GM21825 (cell line): ENCODE data around the gene LINGO3.

Source experiments
- ATAC-seq: cut with Tn5 transposase; IDR thresholded peaks from one replicate; pipeline ENCODE4 v1.9.1; 2021; ENCODE audit warnings: mild to moderate bottlenecking, moderate library complexity; ENCODE audit not compliant: unreplicated experiment

The LINGO3 gene

GRCh38 chr19:2327773-2328400, 19.9 kb upstream of the LINGO3 start:
- ATAC-seq = no peak

GRCh38 chr19:2326699-2327360, 18.9 kb upstream of the LINGO3 start:
- ATAC-seq = no peak

DNA sequence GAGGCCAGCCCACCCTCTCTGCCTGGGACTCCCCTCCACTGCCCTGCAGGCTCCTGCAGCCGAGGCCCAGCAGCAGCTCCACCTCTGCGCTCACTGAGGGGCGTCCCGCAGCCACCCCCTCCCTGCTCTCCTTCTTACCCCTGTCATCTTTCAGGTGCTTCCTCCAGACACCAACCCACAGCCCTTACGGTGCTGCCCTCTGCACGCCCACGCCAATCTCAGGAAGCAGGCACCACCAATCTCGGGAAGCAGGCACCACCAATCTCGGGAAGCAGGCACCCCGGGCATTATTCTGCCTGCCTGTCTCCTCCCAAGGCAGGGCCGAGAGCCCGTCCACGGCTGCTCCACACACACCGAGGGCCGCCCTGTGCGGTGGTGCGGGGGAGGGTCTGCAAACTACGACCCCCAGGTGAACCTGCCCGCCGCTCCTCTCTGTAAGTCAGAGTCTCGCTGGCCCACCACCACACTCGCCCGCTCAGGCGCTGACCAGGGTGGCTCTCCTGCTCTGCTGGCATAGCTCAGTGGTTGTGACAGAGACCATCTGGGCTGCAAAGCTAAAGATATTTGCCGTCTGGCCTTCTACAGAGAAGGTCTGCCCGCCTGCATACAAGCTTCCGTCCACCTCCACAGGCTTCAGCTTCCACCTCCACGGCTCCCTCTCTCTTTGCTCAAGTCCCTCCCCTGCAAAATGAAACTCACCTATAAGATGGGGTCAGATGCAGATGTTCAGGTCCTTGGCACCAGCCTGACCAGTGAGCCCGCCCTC, 17.5 kb upstream of the LINGO3 start:
- no peak for ATAC-seq

DNA sequence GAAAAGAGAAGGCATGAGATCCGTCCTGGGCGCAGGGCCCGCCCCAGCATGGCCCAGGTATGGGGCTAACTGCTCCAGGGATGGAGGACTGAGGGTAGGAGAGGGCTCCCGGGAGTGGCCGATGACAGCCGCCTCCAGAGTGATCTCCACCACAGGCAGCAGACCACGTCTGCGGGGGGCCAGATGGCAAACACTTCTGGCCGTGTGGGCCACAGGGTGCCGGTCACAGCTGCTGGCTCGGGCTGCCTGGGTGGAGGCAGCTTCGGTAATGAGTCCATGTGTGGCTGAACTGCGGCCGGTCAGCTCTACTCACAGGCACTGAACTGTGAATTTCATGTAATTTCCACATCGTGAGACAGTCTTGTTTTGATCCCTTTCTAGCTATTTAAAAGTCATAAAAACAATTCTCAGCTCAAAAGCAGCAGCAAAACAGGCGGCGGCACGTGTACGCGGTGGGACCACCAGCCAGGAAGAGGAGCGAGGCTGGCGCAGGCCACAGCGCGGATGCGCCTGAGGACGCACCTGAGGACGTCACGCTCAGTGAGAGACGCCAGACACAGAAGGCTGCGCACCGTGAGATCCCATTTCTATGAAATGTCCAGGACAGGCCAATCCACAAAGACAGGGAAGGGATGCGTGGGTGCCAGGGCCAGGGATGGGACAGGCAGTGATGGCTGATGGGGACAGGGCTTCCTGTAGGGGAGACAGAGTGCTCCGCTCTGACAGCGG, 16.4 kb upstream of the LINGO3 start:
- no peak for ATAC-seq

DNA sequence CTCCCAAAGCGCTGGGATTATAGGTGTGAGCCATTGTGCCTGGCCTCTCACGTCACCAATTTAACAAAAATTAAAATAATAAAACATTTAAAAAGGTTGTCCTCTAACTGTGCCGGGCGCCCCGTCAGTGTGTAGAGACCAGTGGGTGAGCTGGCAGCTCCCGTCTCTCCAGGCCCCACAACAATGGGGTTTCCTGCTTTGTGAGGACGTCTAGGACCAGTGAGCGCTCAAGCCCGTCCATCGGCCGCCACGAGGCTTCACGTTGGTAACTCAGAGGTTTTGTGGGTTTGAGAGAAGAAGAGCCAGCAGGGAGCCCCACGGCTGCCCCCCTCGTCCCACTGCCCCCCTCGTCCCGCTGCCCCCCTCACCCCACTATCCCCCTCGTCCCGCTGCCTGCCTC, 15.8 kb upstream of the LINGO3 start:
- ATAC-seq = no peak

DNA sequence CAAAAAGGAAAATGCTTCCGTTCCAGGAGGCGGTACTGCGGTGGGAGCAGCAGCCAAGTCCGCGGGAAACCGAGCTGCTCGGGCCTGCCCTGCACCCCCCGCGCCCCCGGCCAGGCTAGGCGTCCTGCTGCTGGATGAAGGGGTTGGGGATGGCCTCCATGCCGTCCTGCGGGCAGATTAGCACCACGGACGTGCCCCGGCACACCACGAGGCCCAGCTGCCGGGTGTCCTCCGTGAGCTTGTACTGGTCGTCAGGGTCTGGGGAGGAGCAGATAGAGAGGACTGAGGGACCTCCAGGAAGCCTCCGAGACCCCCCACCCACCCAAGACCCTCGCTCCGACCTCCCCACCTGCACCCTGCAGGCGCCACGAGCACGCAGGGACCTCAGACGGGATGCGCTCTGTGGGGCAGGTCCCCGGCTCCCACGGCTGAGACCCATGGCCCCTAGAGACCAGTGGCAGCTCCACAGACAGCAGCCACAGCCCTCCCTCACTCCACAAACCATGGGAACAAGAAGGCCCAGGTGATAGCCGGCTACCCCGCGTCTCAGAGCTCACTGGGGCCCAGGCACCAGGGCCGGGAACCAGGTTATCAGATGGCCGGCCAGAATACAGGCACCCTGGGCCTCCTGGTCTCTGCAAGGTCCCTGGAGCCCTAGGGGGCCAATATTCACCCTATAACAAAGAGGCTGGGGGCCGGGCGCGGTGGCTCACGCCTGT, 13.8 kb upstream of the LINGO3 start:
- ATAC-seq = no peak

- no peak for ATAC-seq
Observed at GRCh38 chr19:2320939-2321338, 13.0 kb upstream of the LINGO3 start.

GRCh38 chr19:2320049-2320448, 12.1 kb upstream of the LINGO3 start:
- no peak for ATAC-seq

DNA sequence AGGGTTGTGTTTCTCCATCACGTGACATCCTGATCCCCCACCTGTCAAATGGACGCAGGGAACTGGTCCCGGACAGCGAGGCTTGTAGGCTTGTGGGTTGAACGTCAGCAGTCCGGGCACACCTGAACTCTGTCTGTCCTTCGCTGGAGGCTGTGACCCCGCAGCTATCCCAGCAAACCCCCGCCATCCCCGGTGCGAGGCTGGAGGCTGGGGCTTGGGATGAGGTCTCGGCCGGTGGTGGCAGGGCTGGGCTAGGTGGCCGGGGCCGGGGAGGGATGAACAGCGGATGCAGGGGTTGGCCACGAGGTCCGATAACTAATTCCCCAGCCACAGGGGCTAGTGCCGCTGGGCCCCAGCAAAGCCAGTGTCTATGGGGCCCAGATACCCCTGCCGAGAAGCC, 11.6 kb upstream of the LINGO3 start:
- ATAC-seq = no peak

DNA sequence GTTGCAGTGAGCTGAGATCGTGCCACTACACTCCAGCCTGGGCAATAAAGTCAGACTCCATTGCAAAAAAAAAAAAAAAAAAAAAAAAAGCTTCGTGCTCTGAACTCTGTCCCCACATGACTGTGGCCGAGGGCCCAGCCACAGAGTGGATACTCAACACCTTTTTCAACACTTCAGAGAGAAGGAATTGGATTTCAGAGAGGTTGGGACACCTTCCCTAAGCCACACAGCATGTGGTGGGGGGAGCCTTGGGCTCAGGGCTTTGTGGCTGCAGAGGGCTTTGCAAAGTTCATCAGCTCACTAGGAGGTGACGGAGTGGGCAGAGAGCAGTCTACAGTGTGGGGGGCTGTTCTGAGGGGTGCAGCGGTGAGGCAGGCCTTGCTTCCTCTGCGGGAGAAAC, 11.0 kb upstream of the LINGO3 start:
- ATAC-seq = no peak

GRCh38 chr19:2317756-2318155, 9.8 kb upstream of the LINGO3 start:
- no peak for ATAC-seq

DNA sequence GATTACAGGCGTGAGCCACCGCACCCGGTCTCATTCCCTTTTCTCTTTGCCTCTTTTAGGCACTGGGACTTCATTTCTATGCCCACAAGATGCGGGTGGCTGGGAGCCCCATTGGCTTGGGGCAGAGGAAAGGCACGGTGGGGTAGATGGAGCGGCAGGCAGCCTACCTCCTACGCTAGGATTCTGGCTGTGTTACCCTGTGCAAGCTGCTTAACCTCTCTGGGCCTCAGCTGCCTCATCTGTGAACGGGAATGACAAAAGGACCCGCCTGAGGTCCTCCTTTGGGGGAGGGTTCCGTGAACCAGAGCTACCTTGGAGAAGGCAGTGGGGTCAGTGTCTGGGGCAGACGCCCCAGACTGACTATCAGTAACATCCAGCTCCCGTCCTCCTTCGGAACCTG, 9.3 kb upstream of the LINGO3 start:
- no peak for ATAC-seq

- no peak for ATAC-seq
Observed at GRCh38 chr19:2315818-2316353, 7.9 kb upstream of the LINGO3 start.

DNA sequence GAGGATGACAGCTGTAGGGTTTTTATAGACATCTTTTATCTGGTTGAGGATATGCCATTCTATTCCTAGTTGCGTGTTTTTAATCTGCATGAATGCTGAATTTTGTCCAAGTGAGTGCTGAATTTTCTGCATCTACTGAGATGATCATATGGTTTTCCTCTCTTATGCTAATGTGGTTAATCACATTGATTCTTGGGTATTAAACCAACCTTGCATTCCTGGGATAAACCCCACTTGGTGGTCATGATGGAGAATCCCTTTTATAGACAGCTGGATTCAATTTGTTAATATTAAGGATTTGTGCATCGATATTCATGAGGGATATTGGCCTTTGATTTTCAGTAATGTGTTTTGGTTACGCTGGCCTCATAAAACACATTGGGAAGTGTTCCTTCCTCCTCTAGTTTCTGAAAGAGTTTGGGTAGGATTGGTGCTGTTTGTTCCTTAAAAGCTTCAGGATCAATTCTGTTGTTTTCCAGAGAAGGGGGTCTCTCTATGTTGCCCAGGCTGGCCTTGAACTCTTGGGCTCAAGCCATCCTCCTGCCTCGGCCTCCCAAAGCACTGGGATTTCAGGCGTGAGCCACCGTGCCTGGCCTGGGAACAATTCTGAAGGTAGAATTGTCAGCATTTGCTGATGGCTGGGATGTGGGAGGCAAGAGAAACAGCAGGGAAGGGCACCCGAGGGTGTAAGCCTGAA, 7.3 kb upstream of the LINGO3 start:
- ATAC-seq = no peak

DNA sequence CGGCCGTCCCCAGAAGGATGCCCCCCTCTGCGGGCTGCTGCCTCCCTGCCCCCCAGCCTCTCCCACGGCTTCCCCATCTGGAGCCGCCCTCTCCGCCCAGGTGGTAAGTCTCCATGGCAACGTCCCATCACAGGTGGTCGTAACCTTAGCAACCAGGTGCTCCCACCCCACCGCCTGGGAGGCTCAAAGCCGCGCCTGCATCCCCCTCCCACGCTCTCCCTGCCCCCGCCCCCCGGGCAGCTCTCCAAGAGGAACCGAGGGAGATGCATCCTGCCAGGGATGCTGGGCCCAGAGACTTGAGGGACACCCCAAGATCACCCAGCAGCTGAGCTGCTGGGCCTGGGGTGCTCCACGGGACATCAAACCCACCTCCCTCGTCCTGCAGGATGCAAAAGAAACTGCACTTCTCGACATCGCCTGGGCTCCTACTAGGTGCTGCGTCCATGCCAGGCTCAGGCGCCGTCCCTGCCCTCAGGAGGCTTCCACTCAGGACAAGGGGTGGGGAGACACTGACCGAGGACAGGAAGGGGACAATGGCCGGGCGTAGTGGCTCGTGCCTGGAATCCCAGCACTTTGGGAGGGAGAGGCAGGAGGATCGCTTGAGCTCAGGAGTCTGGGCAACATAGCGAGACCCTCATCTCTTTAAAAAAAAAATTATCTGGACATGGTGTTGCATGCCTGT, 5.0 kb upstream of the LINGO3 start:
- ATAC-seq = no peak

GRCh38 chr19:2311093-2311492, 3.1 kb upstream of the LINGO3 start:
- no peak for ATAC-seq

GRCh38 chr19:2309734-2310362, 1.9 kb upstream of the LINGO3 start:
- ATAC-seq = no peak

- no peak for ATAC-seq
Observed at GRCh38 chr19:2307518-2308012, 389 bp downstream of the LINGO3 start.

DNA sequence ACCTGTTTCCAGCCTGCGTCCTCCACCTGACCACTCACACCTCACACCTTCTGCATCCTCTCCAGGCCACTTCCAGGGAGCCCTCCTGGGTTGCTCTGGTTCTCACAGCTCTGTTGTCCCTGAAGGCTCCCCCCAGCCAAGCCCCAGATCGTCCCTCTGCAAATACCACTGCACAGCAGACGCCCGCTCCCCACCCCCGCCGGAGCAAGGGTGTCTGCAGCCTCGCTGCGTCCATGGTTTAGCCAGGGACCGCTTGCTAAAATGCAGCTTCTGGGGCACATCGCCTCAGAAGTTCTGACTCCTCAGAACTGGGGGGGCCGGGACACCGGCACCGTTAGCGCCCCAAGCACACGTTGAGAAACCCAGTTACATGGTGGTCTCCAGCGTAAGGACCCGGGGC, 983 bp downstream of the LINGO3 start:
- ATAC-seq = no peak
